WTC11 (cell line): ENCODE results near the gene TUBB2B. TPM values are rescaled to one million over a fixed set of nuclear protein-coding genes. Genes with fewer than 3 reads are reported as not detected.

ENCODE experiments used
- ATAC-seq: fragments of 200-7000 bp; cut with Tn5 transposase; 2 replicates; pipeline ENCODE4 v1.10.0; 2021; ENCODE audit warnings: mild to moderate bottlenecking, moderate library complexity
- CTCF ChIA-PET: fragments of 300-600 bp; sonication (Branson Sonifier 250); formaldehyde crosslinking; loops from one replicate; lab custom pipeline; 2021; ENCODE audit warnings: antibody characterized with exemption; lab: Charles Lee
- POLR2A ChIA-PET: fragments of 350-600 bp; sonication (Branson Sonifier 250); formaldehyde crosslinking; loops from one replicate; lab custom pipeline; 2021; ENCODE audit warnings: antibody characterized with exemption; lab: Charles Lee
- DNase-seq: peaks from one replicate; pipeline ENCODE4 v3.0.0; 2021; ENCODE audit warnings: low spot score
- H3K27ac Mint-ChIP-seq: 2 replicates; pipeline ENCODE4 v1.8.0; 2021; ENCODE audit warnings: mixed read lengths
- H3K27me3 Mint-ChIP-seq: 2 replicates; pipeline ENCODE4 v1.8.0; 2021; ENCODE audit warnings: low read depth, mild to moderate bottlenecking, moderate library complexity, mixed read lengths
- H3K36me3 Mint-ChIP-seq: 2 replicates; pipeline ENCODE4 v1.8.0; 2021; ENCODE audit warnings: mixed read lengths
- H3K4me1 Mint-ChIP-seq: 2 replicates; pipeline ENCODE4 v1.8.0; 2022; ENCODE audit warnings: mixed read lengths
- H3K4me3 Mint-ChIP-seq: 2 replicates; pipeline ENCODE4 v1.8.0; 2021; ENCODE audit warnings: mild to moderate bottlenecking, moderate library complexity, mixed read lengths
- H3K9me3 Mint-ChIP-seq: 2 replicates; pipeline ENCODE4 v1.8.0; 2021; ENCODE audit warnings: mixed read lengths
- ARID4B ChIP-seq: sonication (generic); formaldehyde crosslinking; IDR thresholded peaks from 2 replicates; pipeline ENCODE4 v1.8.0; 2023; ENCODE audit warnings: missing genetic modification reagents, mild to moderate bottlenecking, borderline replicate concordance
- ATF3 ChIP-seq: sonication (generic); formaldehyde crosslinking; conservative IDR thresholded peaks from 2 replicates; pipeline ENCODE4 v1.8.1; 2022; ENCODE audit warnings: mild to moderate bottlenecking, missing genetic modification reagents
- CBFB ChIP-seq: sonication (generic); formaldehyde crosslinking; IDR thresholded peaks from 2 replicates; pipeline ENCODE4 v1.8.1; 2022; ENCODE audit warnings: mild to moderate bottlenecking, low read depth, missing genetic modification reagents
- CREB1 ChIP-seq: sonication (generic); formaldehyde crosslinking; IDR thresholded peaks from 2 replicates; pipeline ENCODE4 v1.8.0; 2023; ENCODE audit warnings: mild to moderate bottlenecking, missing genetic modification reagents
- CREM ChIP-seq: sonication (generic); formaldehyde crosslinking; IDR thresholded peaks from 2 replicates; pipeline ENCODE4 v1.8.1; 2022; ENCODE audit warnings: mild to moderate bottlenecking, missing genetic modification reagents, moderate library complexity
- ERG ChIP-seq: fragments of 250-450 bp; sonication (Bioruptor Pico); IDR thresholded peaks from 2 replicates; pipeline ENCODE4 v1.8.0; 2021; ENCODE audit warnings: mild to moderate bottlenecking
- KAT7 ChIP-seq: sonication (generic); formaldehyde crosslinking; IDR thresholded peaks from 2 replicates; pipeline ENCODE4 v1.8.1; 2023; ENCODE audit warnings: missing genetic modification reagents, mild to moderate bottlenecking, borderline replicate concordance
- MAX ChIP-seq: sonication (generic); formaldehyde crosslinking; IDR thresholded peaks from 2 replicates; pipeline ENCODE4 v1.8.0; 2022; ENCODE audit warnings: mild to moderate bottlenecking, missing genetic modification reagents
- NFATC4 ChIP-seq: fragments of 250-450 bp; sonication (Bioruptor Pico); IDR thresholded peaks from 2 replicates; pipeline ENCODE4 v1.9.0; 2021; ENCODE audit warnings: mild to moderate bottlenecking
- NR1H2 ChIP-seq: sonication (generic); formaldehyde crosslinking; IDR thresholded peaks from 2 replicates; pipeline ENCODE4 v1.9.0; 2021; ENCODE audit warnings: mild to moderate bottlenecking, moderate library complexity, missing genetic modification reagents
- NR3C1 ChIP-seq: sonication (generic); formaldehyde crosslinking; conservative IDR thresholded peaks from 2 replicates; pipeline ENCODE4 v1.8.1; 2023; ENCODE audit warnings: low read depth, mild to moderate bottlenecking, missing genetic modification reagents
- PRDM15 ChIP-seq: sonication (generic); formaldehyde crosslinking; IDR thresholded peaks from 2 replicates; pipeline ENCODE4 v1.8.0; 2022; ENCODE audit warnings: missing genetic modification reagents
- SMAD3 ChIP-seq: sonication (generic); formaldehyde crosslinking; IDR thresholded peaks from 2 replicates; pipeline ENCODE4 v1.8.0; 2022; ENCODE audit warnings: missing genetic modification reagents, mild to moderate bottlenecking, borderline replicate concordance
- SMAD4 ChIP-seq: sonication (generic); formaldehyde crosslinking; IDR thresholded peaks from 2 replicates; pipeline ENCODE4 v1.8.0; 2022; ENCODE audit warnings: mild to moderate bottlenecking, missing genetic modification reagents
- STAT6 ChIP-seq: sonication (generic); formaldehyde crosslinking; conservative IDR thresholded peaks from 2 replicates; pipeline ENCODE4 v1.8.1; 2023; ENCODE audit warnings: mild to moderate bottlenecking, low read depth, missing genetic modification reagents, moderate library complexity
- TCF7 ChIP-seq: sonication (generic); formaldehyde crosslinking; IDR thresholded peaks from 2 replicates; pipeline ENCODE4 v1.8.0; 2022; ENCODE audit warnings: mild to moderate bottlenecking, low read depth, missing genetic modification reagents, moderate library complexity
- TP53 ChIP-seq: sonication (generic); formaldehyde crosslinking; IDR thresholded peaks from 2 replicates; pipeline ENCODE4 v1.8.1; 2023; ENCODE audit warnings: mild to moderate bottlenecking, missing genetic modification reagents
- ZMAT4 ChIP-seq: fragments of 250-450 bp; sonication (Bioruptor Pico); IDR thresholded peaks from 2 replicates; pipeline ENCODE4 v1.9.0; 2021; ENCODE audit warnings: mild to moderate bottlenecking
- ZNF396 ChIP-seq: fragments of 250-450 bp; sonication (Bioruptor Pico); IDR thresholded peaks from 2 replicates; pipeline ENCODE4 v1.8.0; 2021; ENCODE audit warnings: mild to moderate bottlenecking, moderate library complexity, borderline replicate concordance
- ZNF671 ChIP-seq: fragments of 250-450 bp; sonication (Bioruptor Pico); IDR thresholded peaks from 2 replicates; pipeline ENCODE4 v1.8.0; 2021; ENCODE audit warnings: mild to moderate bottlenecking
- ZSCAN18 ChIP-seq: fragments of 250-450 bp; sonication (Bioruptor Pico); IDR thresholded peaks from 2 replicates; pipeline ENCODE4 v2.1.2; 2022; ENCODE audit warnings: mild to moderate bottlenecking, moderate library complexity
- total RNA-seq: library from RNA; stranded (reverse); gene quantifications from 3 replicates; pipeline ENCODE4 v1.2.3, GENCODE V29; 2021

Gene TUBB2B
- total RNA-seq, 1 experiment from 2014 or later, result 591 TPM

GRCh38 chr6:3227363-3228045 is at the start of gene TUBB2B (continued):
- TF ChIP-seq ARID4B (CRISPR knock-in tag), result 0 out of 2 replicates have a peak, but pooled peaks have one; percentile 49
- TF ChIP-seq NR3C1, result peak; percentile 55; the same call in 1 of the 2 replicates
- TF ChIP-seq ZNF671 (CRISPR knock-in tag), result no peak
- peak; percentile 38; the same call in 1 of the 2 replicates for TF ChIP-seq TP53 (CRISPR knock-in tag)
- TF ChIP-seq NR1H2 (CRISPR knock-in tag), result 0 out of 2 replicates have a peak, but pooled peaks have one; percentile 29
- TF ChIP-seq CREB1, result no peak
- TF ChIP-seq SMAD4, result peak; percentile 70; the same call in 1 of the 2 replicates
- no peak; the same call in none of the 2 replicates for TF ChIP-seq MAX
- TF ChIP-seq ZNF396, result no peak
- 0 out of 2 replicates have a peak, but pooled peaks have one; percentile 42 for TF ChIP-seq KAT7 (CRISPR knock-in tag)
- no peak for TF ChIP-seq NFATC4 (CRISPR knock-in tag)
- TF ChIP-seq CREM (CRISPR knock-in tag), result no peak
- no peak for TF ChIP-seq ZSCAN18 (CRISPR knock-in tag)
- no peak for TF ChIP-seq ATF3 (CRISPR knock-in tag)
- no peak for TF ChIP-seq STAT6
- TF ChIP-seq SMAD3 (CRISPR knock-in tag), result 0 out of 2 replicates have a peak, but pooled peaks have one; percentile 54
- TF ChIP-seq, all 79 proteins: peak for 21

- H3K4me1 Mint-ChIP-seq, result peaks cover 19% of the 10 kb centered on the region
- no peak overlapping the region for H3K4me3 Mint-ChIP-seq
- CTCF ChIA-PET, result interaction anchor here (0.9 to 2.1 kb wide), 4 partner anchors 18 to 456 kb away, joined by 3 to 5 read pairs (median 4); partner anchors contain the start of gene TUBB2A
- ATAC-seq, result no peak
- H3K36me3 Mint-ChIP-seq, result peaks cover 22% of the 10 kb centered on the region
- DNase-seq, result no peak
- no peaks in the 10 kb centered on the region for H3K9me3 Mint-ChIP-seq
- no peak overlapping the region for H3K27ac Mint-ChIP-seq
- POLR2A ChIA-PET, result no interaction called here
- no peaks in the 10 kb centered on the region for H3K27me3 Mint-ChIP-seq
- TF ChIP-seq ERG (CRISPR knock-in tag), result no peak
- TF ChIP-seq CBFB (CRISPR knock-in tag), result no peak
- TF ChIP-seq TCF7, result no peak
- TF ChIP-seq ZMAT4 (CRISPR knock-in tag), result no peak
- no peak for TF ChIP-seq PRDM15 (CRISPR knock-in tag)
Measured at GRCh38 chr6:3277251-3277650, 49.8 kb upstream of the TUBB2B start.
